HepG2 (cell line): ENCODE measurements around the gene MICAL3. TPM values are rescaled to one million over a fixed set of nuclear protein-coding genes. Genes with fewer than 3 reads are reported as not detected.

Source experiments
- ATAC-seq: fragments of 200-7000 bp; cut with Tn5 transposase; 3 replicates; pipeline ENCODE4 v1.9.1; 2020; ENCODE audit warnings: mild to moderate bottlenecking, moderate library complexity
- BruUV-seq: library from RNA; stranded (reverse); fragments of 400-500 nt; replicated peaks from 2 replicates; lab custom pipeline; 2021; lab: Mats Ljungman, UMichigan
- CTCF ChIA-PET: fragments of 300-600 bp; formaldehyde crosslinking; extraction: SDS; loops from one replicate; lab custom pipeline; 2021; ENCODE audit warnings: low total read pairs, inconsistent platforms, low intra/inter-chr PET ratio; lab: Yijun Ruan, JAX
- POLR2A ChIA-PET: fragments of 350-600 bp; sonication (Branson Sonifier 250); formaldehyde crosslinking; loops from one replicate; lab custom pipeline; 2020; ENCODE audit warnings: antibody characterized with exemption, inconsistent platforms; lab: Yijun Ruan, JAX
- DNase-seq: peaks from one replicate; pipeline ENCODE4 v3.0.0-alpha.2; 2015; ENCODE audit warnings: low spot score
- FAIRE-seq: peaks from 3 replicates; lab custom pipeline; 2011; peaks lifted over from hg19 to GRCh38; lab: Jason Lieb, UNC
- H2AFZ ChIP-seq: one replicate; pipeline ENCODE4 v1.6.1; 2011; ENCODE audit warnings: low read length, inconsistent platforms
- H3K27ac ChIP-seq: fragments of 300-600 bp; 3 replicates; pipeline ENCODE4 v1.8.0; 2011; ENCODE audit warnings: mixed run types, mild to moderate bottlenecking, mixed read lengths, low read length, inconsistent platforms; ENCODE audit not compliant: insufficient read depth; ENCODE audit errors: extremely low read length
- H3K27me3 ChIP-seq, 2 experiments: fragments of 200-600 bp in 1 of 2; 2 replicates in 1 of 2; 3 replicates in 1 of 2; pipeline versions ENCODE4 v1.6.0 to v1.8.0; 2011; ENCODE audit warnings: low read length in 2 of 2, mild to moderate bottlenecking in 2 of 2, moderate library complexity in 2 of 2, inconsistent platforms in 1 of 2; ENCODE audit not compliant: insufficient read depth in 2 of 2, control insufficient read depth in 1 of 2
- H3K36me3 ChIP-seq, 2 experiments: fragments of 200-600 bp in 1 of 2; replicated peaks in 1 of 2; 2 replicates in 1 of 2; 3 replicates in 1 of 2; pipeline versions ENCODE4 v1.5.1 to v1.8.0; 2011; ENCODE audit warnings: low read length in 2 of 2, inconsistent platforms in 1 of 2; ENCODE audit not compliant: insufficient read depth in 2 of 2, control insufficient read depth in 1 of 2
- H3K4me1 ChIP-seq: 2 replicates; pipeline ENCODE4 v1.5.1; 2012; ENCODE audit warnings: low read length, inconsistent platforms; ENCODE audit not compliant: insufficient read depth
- H3K4me2 ChIP-seq: 2 replicates; pipeline ENCODE4 v1.6.0; 2011; ENCODE audit warnings: low read depth, low read length, inconsistent platforms
- H3K4me3 ChIP-seq, 3 experiments: fragments of 200-600 bp in 1 of 3; sonication (generic), shearing (Covaris generic) in 1 of 3; replicated peaks in 1 of 3; 2 replicates each; pipeline ENCODE4 v1.5.1; 2011 to 2016; ENCODE audit warnings: low read length in 3 of 3, inconsistent platforms in 2 of 3, low read depth in 2 of 3, mild to moderate bottlenecking in 2 of 3, control low read depth in 1 of 3, mixed read lengths in 1 of 3; ENCODE audit not compliant: insufficient read depth in 1 of 3
- H3K79me2 ChIP-seq: one replicate; pipeline ENCODE4 v1.6.1; 2011; ENCODE audit warnings: low read length, inconsistent platforms; ENCODE audit not compliant: insufficient read depth
- H3K9ac ChIP-seq: 2 replicates; pipeline ENCODE4 v1.6.0; 2011; ENCODE audit warnings: mild to moderate bottlenecking, low read depth, low read length, inconsistent platforms; ENCODE audit not compliant: insufficient read depth
- H3K9me3 ChIP-seq: 2 replicates; pipeline ENCODE4 v1.5.1; 2012; ENCODE audit warnings: mild to moderate bottlenecking, low read length
- H4K20me1 ChIP-seq: 2 replicates; pipeline ENCODE4 v1.6.0; 2011; ENCODE audit warnings: inconsistent platforms, mild to moderate bottlenecking, low read length, moderate library complexity; ENCODE audit not compliant: insufficient read depth
- E2F5 ChIP-seq: sonication (generic); formaldehyde crosslinking; conservative IDR thresholded peaks from 2 replicates; pipeline ENCODE4 v1.4.0; 2020; ENCODE audit warnings: missing genetic modification reagents
- GPN1 ChIP-seq: sonication (generic); formaldehyde crosslinking; IDR thresholded peaks from 2 replicates; pipeline ENCODE4 v1.5.1; 2020; ENCODE audit warnings: missing genetic modification reagents, borderline replicate concordance
- MTA1 ChIP-seq: sonication (generic); formaldehyde crosslinking; IDR thresholded peaks from 2 replicates; pipeline ENCODE4 v1.4.0; 2020; ENCODE audit warnings: missing genetic modification reagents, mild to moderate bottlenecking, borderline replicate concordance
- MTF1 ChIP-seq: sonication (generic); formaldehyde crosslinking; IDR thresholded peaks from 2 replicates; pipeline ENCODE4 v1.5.0; 2020; ENCODE audit warnings: missing genetic modification reagents
- REPIN1 ChIP-seq: sonication (generic); formaldehyde crosslinking; IDR thresholded peaks from 2 replicates; pipeline ENCODE4 v1.8.0; 2022; ENCODE audit warnings: missing genetic modification reagents, low read depth, mild to moderate bottlenecking, borderline replicate concordance
- SOX13 ChIP-seq, 3 experiments: fragments of 450-650 bp in 1 of 3; sonication (generic) in 1 of 3; formaldehyde crosslinking in 1 of 3; IDR thresholded peaks in 2 of 3; conservative IDR thresholded peaks in 1 of 3; 2 replicates each; pipeline versions ENCODE4 v1.5.0 to v1.6.1; 2016 to 2020; ENCODE audit warnings: antibody characterized with exemption in 1 of 3, mild to moderate bottlenecking in 1 of 3, missing compliant biosample characterization in 1 of 3, missing genetic modification reagents in 1 of 3, moderate library complexity in 1 of 3
- ZNF256 ChIP-seq: sonication (generic); formaldehyde crosslinking; conservative IDR thresholded peaks from 2 replicates; pipeline ENCODE4 v1.4.0; 2020; ENCODE audit warnings: missing genetic modification reagents
- ZNF652 ChIP-seq: IDR thresholded peaks from 2 replicates; pipeline ENCODE4 v1.6.1; 2016; ENCODE audit warnings: low read depth, borderline replicate concordance
- WGBS: methylation state at CpG from one replicate; pipeline ENCODE4 v1.1.6; 2017; ENCODE audit warnings: low lambda C conversion rate; 5-methylcytosine and 5-hydroxymethylcytosine counted together
- in situ Hi-C: cut with HindIII; loops from 2 replicates; pipeline ENCODE4 v1.10.0; 2017; ENCODE audit warnings: low pct_unique_long_range_greater_than_20kb; ENCODE audit not compliant: extremely low pct_ligation_motif_present
- intact Hi-C: fragments of 100-400 bp; cut with micrococcal nuclease; formaldehyde crosslinking; loops from one replicate; pipeline ENCODE4 v1.10.0; 2022; ENCODE audit not compliant: unreplicated experiment
- polyA plus RNA-seq, 8 experiments: library from polyadenylated mRNA; depleted of rRNA in 3 of 8; stranded (reverse) in 7 of 8; unstranded in 1 of 8; fragments of >200 nt; fragmentation: Illumina TruSeq in 4 of 8; extraction: Trizol in 4 of 8; gene quantifications; 2 replicates each; pipeline versions ENCODE4 v1.2.1 to v1.2.3, GENCODE V29; 2011 to 2016; ENCODE audit warnings: low read depth in 4 of 8, missing spikeins in 1 of 8, mixed read lengths in 1 of 8; ENCODE audit not compliant: insufficient read depth in 1 of 8
- total RNA-seq, 5 experiments: library from RNA; depleted of rRNA; stranded (reverse); fragments of >200 nt; fragmentation: Illumina TruSeq; extraction: Trizol; gene quantifications; 2 replicates each; pipeline ENCODE4 v1.2.3, GENCODE V29; 2016; ENCODE audit warnings: low read depth in 1 of 5
- TF ChIP-seq, protein P1 (sequence below): sonication (generic); formaldehyde crosslinking; IDR thresholded peaks from 2 replicates; pipeline ENCODE4 v1.5.1; 2020; ENCODE audit warnings: missing genetic modification reagents, mild to moderate bottlenecking, borderline replicate concordance
- TF ChIP-seq, protein P2 (sequence below): IDR thresholded peaks from 2 replicates; pipeline ENCODE4 v1.6.1; 2016; ENCODE audit warnings: missing biosample characterization, missing genetic modification reagents, low read depth
- TF ChIP-seq, protein P3 (sequence below): sonication (generic); formaldehyde crosslinking; IDR thresholded peaks from 2 replicates; pipeline ENCODE4 v1.5.0; 2020; ENCODE audit warnings: mild to moderate bottlenecking, missing genetic modification reagents, moderate library complexity

The MICAL3 gene
- total and polyA plus RNA-seq, 2 of the 13 experiments (the other 11 are each of a cell fraction or from before 2014, with no cell fraction given): 5.3 to 12.5 TPM

GRCh38 chr22:18010266-18010665, 14.1 kb downstream of the MICAL3 start:
- WGBS: 55% methylated on average over 2 of the region's 2 CpGs
- DNase-seq (no peak), FAIRE-seq (no peak), ATAC-seq (no peak)
- no peaks in the 10 kb centered on the region for H3K4me1 ChIP-seq
- intact Hi-C loops (no loop called here), in situ Hi-C loops (no loop called here)
- H3K27ac ChIP-seq: no peak overlapping the region
- H3K4me3 ChIP-seq: no peak overlapping the region
- no peak overlapping the region for H3K9ac ChIP-seq
- no TSS peak for BruUV-seq
- H3K36me3 ChIP-seq: no peaks in the 10 kb centered on the region
- no peak overlapping the region for H2AFZ ChIP-seq
- no peak overlapping the region for H3K4me2 ChIP-seq
- H3K27me3 ChIP-seq: no peaks in the 10 kb centered on the region
- ChIA-PET POLR2A (no interaction called here), CTCF (no interaction called here)
- no peaks in the 10 kb centered on the region for H3K9me3 ChIP-seq
- H4K20me1 ChIP-seq: no peaks in the 10 kb centered on the region
- H3K79me2 ChIP-seq: no peaks in the 10 kb centered on the region
- TF ChIP-seq REPIN1 (CRISPR knock-in tag): no peak
- no peak for TF ChIP-seq MTA1 (CRISPR knock-in tag)
- no peak for TF ChIP-seq MTF1 (CRISPR knock-in tag)
- TF ChIP-seq, protein P1, sequence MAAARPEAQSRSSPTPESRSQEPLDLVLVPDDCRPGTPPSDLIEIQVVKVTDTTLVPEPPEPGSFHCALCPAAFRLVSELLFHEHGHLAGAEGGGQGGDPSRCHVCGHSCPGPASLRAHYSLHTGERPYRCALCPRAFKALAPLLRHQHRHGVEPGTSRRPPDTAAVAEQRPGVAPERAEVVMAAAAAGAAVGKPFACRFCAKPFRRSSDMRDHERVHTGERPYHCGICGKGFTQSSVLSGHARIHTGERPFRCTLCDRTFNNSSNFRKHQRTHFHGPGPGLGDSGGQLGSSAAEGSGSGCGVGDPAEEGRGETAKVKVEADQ (CRISPR knock-in tag): no peak
- TF ChIP-seq, protein P2, sequence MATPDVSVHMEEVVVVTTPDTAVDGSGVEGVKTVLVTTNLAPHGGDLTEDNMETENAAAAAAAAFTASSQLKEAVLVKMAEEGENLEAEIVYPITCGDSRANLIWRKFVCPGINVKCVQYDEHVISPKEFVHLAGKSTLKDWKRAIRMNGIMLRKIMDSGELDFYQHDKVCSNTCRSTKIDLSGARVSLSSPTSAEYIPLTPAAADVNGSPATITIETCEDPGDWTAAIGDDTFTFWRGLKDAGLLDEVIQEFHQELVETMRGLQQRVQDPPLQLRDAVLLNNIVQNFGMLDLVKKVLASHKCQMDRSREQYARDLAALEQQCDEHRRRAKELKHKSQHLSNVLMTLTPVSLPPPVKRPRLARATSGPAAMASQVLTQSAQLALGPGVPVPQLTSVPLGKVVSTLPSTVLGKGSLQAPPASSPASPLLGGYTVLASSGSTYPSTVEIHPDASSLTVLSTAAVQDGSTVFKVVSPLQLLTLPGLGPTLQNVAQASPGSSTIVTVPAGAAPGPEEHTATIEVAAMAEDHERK (CRISPR knock-in tag): no peak
- no peak for TF ChIP-seq ZNF256 (CRISPR knock-in tag)
- no peak for TF ChIP-seq GPN1 (CRISPR knock-in tag)
- no peak for TF ChIP-seq ZNF652 (CRISPR knock-in tag)
- no peak for TF ChIP-seq E2F5 (CRISPR knock-in tag)
- TF ChIP-seq, protein P3, sequence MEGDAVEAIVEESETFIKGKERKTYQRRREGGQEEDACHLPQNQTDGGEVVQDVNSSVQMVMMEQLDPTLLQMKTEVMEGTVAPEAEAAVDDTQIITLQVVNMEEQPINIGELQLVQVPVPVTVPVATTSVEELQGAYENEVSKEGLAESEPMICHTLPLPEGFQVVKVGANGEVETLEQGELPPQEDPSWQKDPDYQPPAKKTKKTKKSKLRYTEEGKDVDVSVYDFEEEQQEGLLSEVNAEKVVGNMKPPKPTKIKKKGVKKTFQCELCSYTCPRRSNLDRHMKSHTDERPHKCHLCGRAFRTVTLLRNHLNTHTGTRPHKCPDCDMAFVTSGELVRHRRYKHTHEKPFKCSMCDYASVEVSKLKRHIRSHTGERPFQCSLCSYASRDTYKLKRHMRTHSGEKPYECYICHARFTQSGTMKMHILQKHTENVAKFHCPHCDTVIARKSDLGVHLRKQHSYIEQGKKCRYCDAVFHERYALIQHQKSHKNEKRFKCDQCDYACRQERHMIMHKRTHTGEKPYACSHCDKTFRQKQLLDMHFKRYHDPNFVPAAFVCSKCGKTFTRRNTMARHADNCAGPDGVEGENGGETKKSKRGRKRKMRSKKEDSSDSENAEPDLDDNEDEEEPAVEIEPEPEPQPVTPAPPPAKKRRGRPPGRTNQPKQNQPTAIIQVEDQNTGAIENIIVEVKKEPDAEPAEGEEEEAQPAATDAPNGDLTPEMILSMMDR (CRISPR knock-in tag): no peak
- no peak for TF ChIP-seq SOX13 (IDR thresholded peaks at IDR 0.05)
- no peak for TF ChIP-seq SOX13 (CRISPR knock-in tag; conservative IDR thresholded peaks at IDR 0.05 in 1 of 2, IDR thresholded peaks at IDR 0.05 in 1 of 2)
